Measurements from ENCODE around the gene LHX6.

LHX6 gene

DNA sequence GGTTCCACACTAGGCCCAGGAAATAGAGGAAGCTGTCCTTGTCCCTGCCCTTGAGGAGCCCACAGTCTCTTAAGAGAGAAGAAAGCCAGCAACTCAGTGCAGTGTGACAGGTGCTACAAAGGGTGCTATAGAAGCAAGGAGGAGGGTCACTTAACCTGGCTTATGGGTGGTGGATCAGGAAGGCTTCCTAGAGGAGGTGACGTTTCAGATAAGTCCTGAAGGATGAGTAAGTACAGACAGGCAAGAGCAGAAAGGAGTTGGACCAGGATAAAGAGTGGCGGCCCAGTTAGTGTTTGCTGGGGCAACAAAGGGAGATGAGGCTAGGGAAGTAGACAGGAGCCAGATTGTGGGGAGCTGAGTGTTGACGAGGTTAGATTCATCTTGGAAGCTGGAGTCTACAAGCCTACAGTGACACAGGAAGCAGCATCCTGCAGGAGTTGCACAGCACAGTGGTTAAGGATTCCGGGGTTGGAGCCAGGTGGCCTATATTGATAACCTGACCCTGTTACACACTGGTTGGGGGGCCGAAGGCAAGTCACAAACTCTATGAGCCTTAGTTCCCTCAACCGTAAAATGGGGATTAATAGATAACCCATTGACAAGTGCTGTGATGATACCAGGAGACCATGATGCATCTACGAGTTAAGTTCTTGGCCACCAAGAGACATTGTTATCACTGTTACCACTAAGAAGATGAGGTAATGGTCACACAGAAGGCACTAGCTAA, 5.4 kb upstream of the LHX6 start:
- DNase-seq, result no peak

DNA sequence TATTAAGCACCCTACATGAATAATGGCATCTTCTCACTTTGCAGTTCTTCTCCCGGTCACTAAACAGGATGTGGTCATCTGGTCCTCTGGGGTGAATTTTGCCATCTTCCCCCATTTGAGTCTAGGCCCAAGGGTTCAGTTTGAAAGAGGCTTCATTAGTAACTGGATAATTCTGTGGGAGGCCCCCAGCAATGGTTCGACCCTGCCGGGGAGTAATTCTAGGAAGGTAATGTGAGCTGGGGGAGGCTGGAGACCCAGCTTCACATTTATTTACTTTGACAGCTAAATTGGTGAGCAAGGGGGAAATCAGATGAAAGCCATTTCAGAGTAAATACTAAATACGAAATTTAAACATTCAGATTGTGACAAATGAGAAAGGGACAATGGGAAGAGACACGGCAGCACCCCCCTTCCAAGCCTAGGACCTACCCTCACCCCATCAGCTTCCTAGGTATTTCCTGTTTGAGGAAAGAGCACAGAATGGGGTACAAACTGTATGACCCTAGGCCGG, 4.1 kb upstream of the LHX6 start:
- DNase-seq, result no peak

- DNase-seq, result no peak
Measured at GRCh38 chr9:122229485-122229837, 704 bp upstream of the LHX6 start.

DNA sequence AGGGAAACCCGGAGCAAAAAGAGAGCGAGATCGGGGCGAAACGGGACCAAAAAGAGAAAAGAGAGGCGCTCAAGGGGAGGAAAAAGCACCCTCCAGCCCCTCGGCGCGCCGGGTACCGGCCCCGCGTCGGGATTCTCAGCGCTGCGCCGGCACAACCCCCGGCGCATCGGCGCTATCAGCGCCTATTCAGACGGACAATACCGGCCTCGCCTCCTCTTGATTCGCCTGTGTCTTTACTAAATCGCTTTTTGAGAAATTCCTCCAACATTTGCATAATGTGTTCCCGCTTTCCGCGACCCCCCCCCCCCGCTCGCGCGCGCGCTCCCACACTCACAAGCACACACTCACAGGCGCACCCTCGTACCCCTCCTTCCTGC, 578 bp downstream of the LHX6 start:
- no peak for DNase-seq

- no peak for DNase-seq
Measured at GRCh38 chr9:122227575-122227900, 1.2 kb downstream of the LHX6 start.

DNA sequence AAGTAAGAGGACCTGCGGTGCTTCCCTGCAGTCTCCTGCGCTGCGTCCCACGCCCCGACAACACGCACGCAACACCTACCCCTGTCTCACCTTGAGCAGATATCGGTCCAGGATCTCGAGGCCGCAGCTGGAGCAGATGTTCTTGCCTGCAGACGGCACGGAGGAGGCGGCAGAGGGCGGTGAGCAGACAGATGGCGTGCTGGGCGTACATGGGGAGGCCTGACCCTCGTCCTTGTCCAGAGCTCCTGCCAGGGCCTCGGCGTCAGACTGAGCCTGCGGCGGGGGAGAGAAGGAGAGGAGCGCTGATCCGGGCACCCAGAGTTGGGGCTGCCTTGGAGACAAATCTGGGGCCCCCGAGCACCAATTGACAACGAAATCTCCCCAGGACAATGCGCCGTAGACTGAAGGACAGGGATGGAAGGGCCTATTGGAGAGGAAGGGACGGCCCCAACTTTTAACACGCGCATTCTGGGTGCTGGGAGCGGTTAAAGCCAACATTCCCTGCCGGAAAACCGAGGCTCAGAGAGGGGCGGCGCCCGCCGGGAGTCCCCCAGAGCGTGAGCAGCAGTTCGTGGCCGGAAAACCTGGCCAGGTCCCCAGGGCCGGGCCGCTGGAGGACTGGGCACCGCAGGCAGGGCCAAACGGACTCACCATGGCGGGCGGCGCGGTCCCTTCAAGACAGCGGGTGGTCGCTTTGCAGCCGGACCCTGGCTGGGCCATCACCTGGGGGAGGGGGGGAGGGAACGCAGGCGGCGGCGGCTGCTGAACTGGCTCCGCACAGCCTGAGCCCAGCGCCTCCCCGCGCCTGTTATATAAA, 1.8 kb downstream of the LHX6 start:
- DNase-seq, result no peak

DNA sequence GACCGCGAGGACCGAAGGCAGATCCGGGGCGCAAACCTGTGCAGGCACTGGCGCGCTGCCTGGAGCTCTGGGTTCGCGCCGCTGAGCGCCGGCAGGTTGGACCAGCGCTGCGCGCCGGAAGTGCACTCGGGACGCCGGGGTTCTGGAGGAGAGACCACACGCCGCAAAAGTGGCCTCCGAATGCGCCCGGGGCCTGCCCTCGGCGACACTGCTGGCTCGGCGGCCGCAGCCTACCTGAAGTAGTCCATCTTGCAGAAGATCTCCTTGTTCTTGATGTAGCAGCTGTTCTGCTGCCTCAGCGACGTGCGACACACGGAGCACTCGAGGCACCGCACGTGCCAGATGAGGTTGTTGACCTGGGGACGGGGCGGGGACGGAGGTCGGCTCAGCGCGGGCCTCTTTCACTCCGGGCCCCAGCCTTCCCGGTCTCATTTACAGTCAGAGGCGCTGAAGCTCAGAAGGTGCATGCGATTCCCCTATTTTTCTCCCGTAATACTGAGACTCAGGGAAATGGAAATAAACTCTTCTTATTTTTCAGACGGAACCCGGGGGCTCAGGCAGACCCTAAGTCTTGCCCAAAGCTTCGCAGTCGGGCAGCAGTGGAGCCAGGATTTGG, 2.5 kb downstream of the LHX6 start:
- DNase-seq, result no peak

- DNase-seq, result no peak
Measured at GRCh38 chr9:122225312-122226141, 3.2 kb downstream of the LHX6 start.

DNA sequence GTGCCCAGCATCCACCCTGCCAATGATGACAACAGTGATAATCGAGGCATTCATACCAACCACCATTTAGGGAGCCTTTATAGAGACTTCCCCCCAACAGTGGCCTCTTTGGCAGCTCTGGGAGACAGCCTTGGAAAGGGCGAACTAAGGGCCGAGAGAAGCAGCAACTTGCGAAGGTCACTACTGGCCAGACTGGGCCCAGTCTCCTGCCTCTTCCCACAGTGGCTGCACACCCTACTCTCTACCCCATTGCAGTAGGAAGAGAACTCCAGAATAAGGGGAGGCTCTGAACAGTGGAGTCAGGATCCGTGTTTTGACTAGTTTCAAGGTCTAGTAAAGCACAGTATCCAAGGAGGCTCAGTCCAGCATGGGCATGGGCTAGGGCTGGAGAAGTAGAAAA, 5.3 kb downstream of the LHX6 start:
- no peak for DNase-seq

DNA sequence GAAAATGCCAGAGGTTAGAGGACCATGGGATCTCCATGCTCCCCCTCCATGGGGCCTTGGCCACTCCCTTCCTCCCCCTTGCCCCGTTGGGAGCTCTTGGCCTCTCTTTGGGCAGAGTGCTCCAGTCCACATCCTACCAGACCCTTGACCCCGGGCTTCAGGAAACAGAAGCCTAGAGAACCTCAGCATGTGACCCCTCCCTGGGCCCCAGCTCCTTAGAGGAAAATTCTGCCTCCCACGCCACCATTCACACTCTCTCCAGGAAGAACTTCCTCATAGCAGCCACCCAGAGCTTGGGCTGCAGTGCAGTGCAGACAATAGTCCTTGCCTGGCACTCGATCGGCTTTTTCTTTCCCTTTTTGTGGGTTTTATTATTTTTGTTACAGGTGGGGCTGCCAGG, 6.0 kb downstream of the LHX6 start:
- DNase-seq, result no peak

DNA sequence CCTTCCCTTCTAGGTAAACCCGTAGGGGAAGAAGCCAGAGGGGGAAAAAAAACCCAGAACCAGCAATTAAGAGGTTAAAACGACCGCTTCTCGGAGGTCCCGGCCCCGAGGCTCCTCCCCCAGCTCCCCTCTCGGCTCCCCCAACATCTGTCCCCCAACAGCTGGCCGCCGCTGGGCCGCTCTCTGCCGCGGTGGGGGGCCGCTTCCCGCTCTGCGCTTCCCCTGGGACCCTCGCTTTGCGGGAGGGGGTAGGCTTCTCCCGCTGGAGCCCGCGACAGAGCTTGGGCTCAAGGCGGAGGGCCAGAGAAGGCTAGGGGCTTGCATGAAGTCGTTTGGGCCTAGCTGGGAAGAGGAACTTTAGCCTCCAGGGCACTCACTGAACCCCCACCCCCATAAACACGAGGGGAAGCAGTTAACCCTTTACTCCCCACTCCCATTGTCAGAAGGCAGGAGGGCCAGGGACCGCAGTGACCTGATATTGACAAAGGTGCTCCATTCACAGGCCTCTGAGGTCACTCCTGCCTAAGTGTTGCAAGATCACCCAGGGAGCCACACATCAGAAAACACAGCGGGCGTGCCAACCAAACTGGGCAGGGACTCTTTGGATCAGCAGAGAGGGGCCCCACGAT, 7.5 kb downstream of the LHX6 start:
- DNase-seq, result no peak

GRCh38 chr9:122220673-122221182, 8.0 kb downstream of the LHX6 start:
- DNase-seq, result no peak

DNA sequence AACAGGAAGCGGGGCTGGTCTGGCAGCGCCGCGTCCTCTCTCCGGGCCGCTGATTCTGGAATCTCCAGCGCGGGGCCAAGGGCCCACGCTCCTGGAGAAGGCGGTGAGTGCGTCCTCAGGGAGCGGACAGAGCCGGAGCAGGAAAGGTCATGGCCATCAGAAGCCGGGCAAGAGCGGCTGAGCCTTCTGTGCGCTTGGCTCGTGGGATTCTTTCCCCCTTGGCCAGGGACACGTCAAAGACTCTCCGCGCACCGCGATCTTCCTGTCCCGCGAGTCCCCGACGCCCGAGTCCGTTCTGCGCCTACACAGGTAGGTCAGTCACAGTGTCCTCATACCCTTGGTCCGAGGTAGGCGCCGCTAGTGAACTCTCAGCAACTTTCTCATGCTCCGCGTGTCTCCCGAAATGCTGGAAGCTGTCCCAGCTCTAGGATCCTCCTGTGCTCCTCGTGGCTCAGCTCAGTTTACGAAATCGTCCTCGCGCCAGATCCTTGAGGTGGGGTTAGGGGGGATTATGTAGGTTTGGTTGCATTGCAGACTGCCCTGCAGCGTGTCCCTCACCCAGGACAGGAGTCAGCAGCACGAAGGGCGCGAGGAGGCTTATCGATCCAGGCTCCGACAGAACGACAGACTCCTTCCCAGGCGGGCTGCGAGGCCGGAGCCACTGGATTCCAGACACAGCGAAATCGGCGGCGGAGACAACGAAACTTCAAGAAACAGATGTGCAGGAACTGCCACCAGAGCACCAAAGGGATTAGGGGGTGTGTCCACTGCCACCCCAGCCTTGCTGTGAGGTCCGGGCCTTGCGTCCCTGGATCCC, 8.7 kb downstream of the LHX6 start:
- no peak for DNase-seq

DNA sequence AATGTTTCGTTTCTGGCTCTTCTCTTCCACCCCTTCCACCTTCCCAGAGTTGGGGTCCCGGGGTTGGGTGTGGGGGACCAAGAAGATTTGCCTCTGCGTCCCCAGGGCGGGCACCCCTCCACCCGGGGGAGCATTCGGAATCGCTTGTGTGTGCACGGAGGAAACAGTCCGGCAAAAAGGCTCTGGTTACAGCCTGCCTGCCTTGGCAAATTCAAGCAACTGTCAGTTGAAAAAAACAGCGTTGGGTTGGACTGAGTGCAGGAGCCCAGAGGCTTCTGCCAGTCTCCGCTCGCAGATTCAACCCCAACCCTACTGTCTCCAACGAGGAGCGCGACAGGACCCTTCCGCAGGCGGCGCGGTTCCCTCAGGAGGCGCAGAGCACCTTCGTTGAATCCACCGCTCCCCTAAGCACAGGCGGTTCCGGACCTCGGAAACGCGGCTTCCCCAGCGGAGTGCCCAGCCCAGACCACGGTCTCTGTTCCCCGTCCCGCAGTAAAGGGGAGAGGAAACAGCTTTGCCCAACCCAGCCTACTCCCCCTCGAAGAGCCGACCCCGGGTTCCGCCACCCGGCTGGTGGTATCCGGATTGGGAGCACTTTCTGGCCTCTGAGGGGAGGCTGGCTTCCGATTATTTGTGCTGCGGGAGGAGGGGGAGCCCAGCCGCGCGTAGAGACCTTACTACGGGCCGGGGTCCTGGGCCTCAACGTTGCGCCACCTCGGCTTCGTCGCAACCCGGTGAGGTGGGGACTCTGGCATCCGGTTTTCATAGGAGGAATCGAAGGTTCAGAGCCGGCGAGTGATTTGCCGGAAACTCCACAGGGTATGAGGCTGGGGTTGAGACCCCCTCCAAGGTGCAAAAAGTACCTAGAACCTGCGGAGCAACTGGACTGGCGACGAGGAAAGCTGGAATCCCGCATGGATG, 9.6 kb downstream of the LHX6 start:
- no peak for DNase-seq

DNA sequence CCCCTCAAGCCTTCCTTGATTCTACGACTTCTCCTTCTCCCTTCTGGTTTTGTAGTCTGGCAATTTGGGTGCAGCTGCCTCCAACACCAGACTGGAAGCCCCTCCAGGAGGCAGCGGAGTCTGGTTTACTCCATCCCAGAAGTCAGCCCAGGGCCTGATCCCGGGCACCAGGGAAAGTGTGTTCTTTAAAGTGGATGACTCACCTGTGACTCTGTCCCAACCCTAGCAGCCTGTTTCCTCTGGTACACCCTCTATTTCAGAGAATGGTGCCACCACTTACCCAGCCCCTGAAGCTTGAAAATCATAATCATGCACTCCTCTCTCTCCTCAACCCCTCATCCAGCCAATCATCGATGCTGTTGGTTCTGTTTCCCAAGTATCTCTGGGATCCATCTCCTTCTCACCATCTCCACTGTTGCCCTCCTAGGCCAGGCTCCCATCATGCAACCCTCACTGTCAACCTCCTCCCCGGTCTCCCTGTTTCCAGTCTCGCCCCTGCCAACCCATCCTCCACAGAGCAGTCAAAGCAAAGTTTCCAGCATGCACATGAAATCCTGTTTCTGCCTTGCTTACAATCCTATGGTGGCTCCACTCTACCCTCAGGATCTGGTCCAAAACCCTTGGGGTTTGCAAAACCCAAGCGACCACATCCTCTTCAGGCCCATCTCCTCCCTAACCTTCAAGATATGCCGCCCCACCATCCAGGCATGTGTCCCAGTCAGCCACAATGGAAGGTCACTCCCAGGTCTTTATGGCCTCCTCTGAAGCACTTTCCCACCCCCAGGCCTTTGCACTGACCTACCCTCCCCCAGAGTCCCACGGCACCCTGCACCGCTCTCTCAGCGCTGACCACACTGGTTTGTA, 10.5 kb downstream of the LHX6 start:
- DNase-seq, result no peak

DNA sequence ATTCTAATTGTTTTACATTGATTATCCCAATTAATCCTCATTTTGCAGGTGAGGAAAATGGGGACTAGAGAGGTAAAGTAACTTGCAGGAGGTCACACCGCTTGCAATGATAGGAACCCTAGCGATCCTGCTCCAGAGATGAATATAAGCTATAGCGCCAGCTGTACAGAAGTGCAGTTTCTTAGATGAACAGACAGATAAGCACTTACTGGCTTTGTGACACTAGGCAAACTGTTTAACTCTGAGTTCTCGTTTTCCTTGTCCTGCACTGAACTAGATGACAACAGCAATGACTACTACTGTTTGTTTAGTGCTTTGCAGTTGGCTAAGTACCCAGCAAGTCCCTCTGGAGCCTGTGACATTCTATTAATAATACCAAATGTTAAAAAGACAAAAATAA, 11.1 kb downstream of the LHX6 start:
- DNase-seq, result no peak

DNA sequence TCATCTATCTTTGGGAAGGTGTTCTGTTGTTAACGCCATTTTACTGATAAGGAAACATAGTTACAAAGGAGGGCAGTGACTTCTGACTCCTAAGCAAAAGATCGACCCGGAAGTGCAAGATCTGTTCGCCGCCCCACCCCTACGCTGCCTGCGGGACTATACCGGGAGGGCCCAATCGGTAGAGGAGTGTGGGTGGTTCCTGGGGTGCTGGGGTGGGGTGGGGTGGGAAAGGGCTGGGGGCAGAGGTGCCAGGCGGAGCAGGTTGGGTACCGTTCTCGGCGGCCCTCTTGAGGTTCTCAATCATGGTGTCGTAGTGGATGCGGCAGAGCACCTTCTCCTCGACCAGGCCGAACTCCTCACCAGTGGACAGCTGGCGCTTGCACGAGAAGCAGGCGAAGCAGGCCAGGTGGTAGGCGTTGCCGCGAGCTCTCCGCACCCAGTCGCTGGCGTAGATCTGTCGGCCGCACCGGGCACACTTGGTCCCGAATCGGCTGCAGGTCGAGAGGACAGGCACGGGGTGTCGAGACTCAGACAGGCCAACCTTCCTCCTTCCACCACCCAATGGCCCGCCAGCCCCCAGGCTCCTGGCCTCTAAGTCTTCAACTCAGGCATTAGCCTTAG, 11.8 kb downstream of the LHX6 start:
- DNase-seq, result no peak

DNA sequence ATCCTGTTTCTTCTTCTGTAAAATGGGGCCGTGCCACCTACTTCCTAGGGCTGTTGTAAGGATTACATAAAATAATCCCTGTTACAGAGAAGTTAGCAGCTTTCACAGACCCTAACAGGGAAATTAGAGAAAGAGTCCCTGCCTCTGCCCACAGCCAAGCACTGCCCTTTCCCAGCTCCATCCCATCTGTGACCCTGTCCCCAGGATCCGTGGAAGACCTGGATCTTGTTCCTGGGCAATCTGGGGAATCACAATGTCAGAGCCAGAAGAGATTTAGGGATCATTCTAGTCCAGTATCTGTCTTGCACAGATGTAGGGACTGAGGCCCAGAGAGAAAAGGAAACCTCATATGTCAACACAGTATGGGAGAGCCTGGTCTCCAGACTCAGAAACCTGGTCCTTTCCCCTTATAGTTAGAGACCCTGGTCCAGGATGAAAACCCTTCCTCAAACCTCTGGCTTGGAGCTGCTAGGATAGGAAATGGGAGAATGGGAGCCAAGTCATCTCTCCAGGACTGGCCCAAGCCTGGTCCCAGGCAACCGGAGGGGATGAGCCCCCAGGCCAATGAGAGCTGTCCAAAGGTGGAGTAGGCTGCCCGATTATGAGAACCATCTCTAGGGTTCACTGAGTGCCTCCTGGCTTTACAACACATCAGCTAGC, 12.5 kb downstream of the LHX6 start:
- DNase-seq, result no peak

All from activated naive CD4-positive, alpha-beta T cell treated with Interleukin-2 at 50 U/mL for 16 hours (primary cell).